ENCODE results near the gene SLF2. TPM values are rescaled to one million over a fixed set of nuclear protein-coding genes. Genes with fewer than 3 reads are reported as not detected.

Gene SLF2
- total RNA-seq, 4 donors from 2014 or later: 27.9 to 102 (median 59.9) TPM

GRCh38 chr10:100980311-100980710 is 67.5 kb downstream of the SLF2 start:
- Histone ChIP-seq H3K9me3 (no peaks in the 10 kb centered on the region), H3K4me3 (no peak overlapping the region), H3K4me1 (no peaks in the 10 kb centered on the region), H3K27ac (no peak overlapping the region), H3K27me3 (no peaks in the 10 kb centered on the region), H3K36me3 (no peaks in the 10 kb centered on the region)
- DNase-seq: no peak
- no peak for TF ChIP-seq POLR2A (IDR thresholded peaks at IDR 0.05)
- no peak for TF ChIP-seq CTCF (IDR thresholded peaks at IDR 0.05)
- intact Hi-C loops (cut with DNase I; ENCODE audit: low total_unique reads): no loop called here

GRCh38 chr10:100980711-100981110 is 67.9 kb downstream of the SLF2 start:
- Histone ChIP-seq H3K27ac (no peak overlapping the region), H3K4me1 (no peaks in the 10 kb centered on the region), H3K36me3 (no peaks in the 10 kb centered on the region), H3K9me3 (no peaks in the 10 kb centered on the region), H3K4me3 (no peak overlapping the region), H3K27me3 (no peaks in the 10 kb centered on the region)
- TF ChIP-seq CTCF (IDR thresholded peaks at IDR 0.05) (no peak), POLR2A (IDR thresholded peaks at IDR 0.05) (no peak)
- DNase-seq: peak in 1 of 2 donors; percentile 8
- intact Hi-C loops (cut with DNase I; ENCODE audit: low total_unique reads): no loop called here

- Histone ChIP-seq H3K27ac (no peak overlapping the region), H3K36me3 (no peaks in the 10 kb centered on the region), H3K27me3 (no peaks in the 10 kb centered on the region), H3K9me3 (no peaks in the 10 kb centered on the region), H3K4me1 (peaks cover 0 to under 1% of the 10 kb centered on the region in 2 donors), H3K4me3 (no peak overlapping the region)
- no peak for TF ChIP-seq POLR2A (IDR thresholded peaks at IDR 0.05)
- no peak for TF ChIP-seq CTCF (IDR thresholded peaks at IDR 0.05)
- intact Hi-C loops (cut with DNase I; ENCODE audit: low total_unique reads): no loop called here
- DNase-seq: no peak
These were observed 68.5 kb downstream of the SLF2 start for GRCh38 chr10:100981178-100981772.

GRCh38 chr10:100982916-100983830 is 70.4 kb downstream of the SLF2 start:
- H3K36me3 ChIP-seq: no peaks in the 10 kb centered on the region
- H3K9me3 ChIP-seq: no peaks in the 10 kb centered on the region
- H3K4me1 ChIP-seq: peaks cover 4 to 13% of the 10 kb centered on the region in 2 donors
- DNase-seq: peak in 1 of 2 donors; percentile 11
- H3K4me3 ChIP-seq: no peak overlapping the region
- no peak overlapping the region for H3K27ac ChIP-seq
- TF ChIP-seq CTCF (IDR thresholded peaks at IDR 0.05) (no peak), POLR2A (IDR thresholded peaks at IDR 0.05) (no peak)
- H3K27me3 ChIP-seq: no peaks in the 10 kb centered on the region
- intact Hi-C loops (cut with DNase I; ENCODE audit: low total_unique reads): no loop called here
